Measurements from ENCODE around the gene ODF4. TPM values are rescaled to one million over a fixed set of nuclear protein-coding genes. Genes with fewer than 3 reads are reported as not detected.
"Not testable (repeated sequence)": the region's sequence is repeated elsewhere in the genome, so short reads cannot be mapped to it uniquely, and the experiment has no call there.

Gene ODF4
- total RNA-seq, 1 donor from 2014 or later: not detected

DNA sequence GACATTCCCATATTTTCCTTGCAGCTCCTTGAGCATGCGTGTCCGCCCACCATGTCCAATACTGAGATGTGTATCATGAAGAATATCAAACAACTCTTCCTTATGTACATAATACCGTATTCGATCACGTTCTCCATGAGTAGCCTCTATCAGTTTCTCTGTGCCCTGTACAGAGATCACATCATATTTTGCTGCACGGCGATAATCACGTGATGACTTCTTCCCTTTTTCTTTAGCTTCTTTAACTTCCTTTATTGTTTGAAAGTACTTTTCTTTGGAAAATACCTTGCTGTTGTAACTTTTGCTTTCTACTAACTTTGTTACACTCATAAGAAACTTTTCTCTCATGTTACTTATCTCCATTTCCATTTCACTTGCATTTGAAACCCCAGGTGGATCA lies 30.3 kb downstream of the ODF4 start:
- no peak for DNase-seq (ENCODE audit: low spot score)

DNA sequence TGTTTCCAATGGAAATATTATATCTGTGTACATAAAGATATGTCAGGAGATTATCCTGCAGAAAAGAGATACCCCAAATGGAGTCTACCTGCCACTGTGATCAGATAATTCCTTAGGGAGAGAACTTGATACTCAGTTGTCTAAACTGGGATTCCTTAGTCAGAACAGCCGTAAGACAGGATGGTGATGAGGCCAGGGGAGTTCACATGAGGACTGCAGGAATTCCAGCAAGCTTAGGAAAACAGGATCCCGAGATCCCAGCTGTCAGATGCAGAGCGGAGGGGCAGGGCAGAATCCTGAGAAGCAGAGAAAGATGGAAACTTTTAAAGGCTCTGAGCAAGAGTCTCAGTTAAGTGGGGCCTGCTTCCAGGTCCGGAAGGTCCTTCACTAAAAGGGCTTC lies 32.1 kb downstream of the ODF4 start:
- DNase-seq (ENCODE audit: low spot score): no peak

DNA sequence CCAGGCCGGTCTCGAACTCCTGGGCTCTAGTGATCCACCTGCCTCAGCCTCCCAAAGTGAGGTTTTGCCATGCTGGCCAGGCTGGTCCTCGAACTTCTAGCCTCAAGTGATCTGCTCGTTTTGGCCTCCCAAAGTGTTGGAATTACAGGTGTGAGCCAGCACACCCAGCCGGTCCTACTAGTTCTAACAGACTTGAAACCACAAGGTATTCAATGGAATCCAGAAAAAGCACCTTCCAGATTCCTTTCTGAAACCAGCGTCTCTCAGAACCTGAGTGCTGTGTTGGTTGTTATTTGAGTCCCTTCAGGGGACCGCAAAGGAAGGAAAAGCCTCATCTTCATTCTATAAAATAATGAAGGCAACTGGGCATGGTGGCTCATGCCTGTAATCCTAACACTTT lies 32.8 kb downstream of the ODF4 start:
- no peak for DNase-seq (ENCODE audit: low spot score)

- not testable (repeated sequence) for DNase-seq (ENCODE audit: low spot score)
These were observed 34.2 kb downstream of the ODF4 start for GRCh38 chr17:8373856-8374255.

DNA sequence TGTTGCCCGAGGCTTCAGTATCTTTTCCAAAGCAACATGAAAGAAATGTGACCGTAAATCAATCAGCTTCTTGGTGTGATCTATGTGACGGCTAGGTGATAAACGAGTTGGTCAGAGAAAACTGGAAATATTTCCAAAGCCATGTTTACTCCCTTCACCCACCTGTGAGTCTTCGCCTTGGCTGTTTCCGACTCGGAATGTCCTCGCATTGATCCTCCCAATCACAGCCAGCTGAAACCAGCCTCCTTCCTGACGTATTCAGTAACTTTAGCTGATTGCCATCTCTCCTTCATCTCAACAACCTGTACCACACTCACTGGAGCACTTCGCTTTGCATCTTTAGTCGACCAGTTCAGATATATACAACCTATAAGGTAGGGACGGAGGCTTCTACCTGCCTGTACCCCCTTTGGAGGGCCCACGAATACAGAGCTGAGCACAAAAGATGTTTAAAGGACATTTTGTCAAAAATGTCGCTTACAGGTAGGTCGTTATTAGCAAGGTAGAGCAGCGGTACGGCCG lies 36.2 kb downstream of the ODF4 start:
- peak; percentile 66 for DNase-seq (ENCODE audit: low spot score)

GRCh38 chr17:8376271-8377067 lies 36.8 kb downstream of the ODF4 start, which contains the start of gene KRABD2:
Gene KRABD2 (minus strand): TSS chr17:8376704.
- DNase-seq (ENCODE audit: low spot score): peak; percentile 94

DNA sequence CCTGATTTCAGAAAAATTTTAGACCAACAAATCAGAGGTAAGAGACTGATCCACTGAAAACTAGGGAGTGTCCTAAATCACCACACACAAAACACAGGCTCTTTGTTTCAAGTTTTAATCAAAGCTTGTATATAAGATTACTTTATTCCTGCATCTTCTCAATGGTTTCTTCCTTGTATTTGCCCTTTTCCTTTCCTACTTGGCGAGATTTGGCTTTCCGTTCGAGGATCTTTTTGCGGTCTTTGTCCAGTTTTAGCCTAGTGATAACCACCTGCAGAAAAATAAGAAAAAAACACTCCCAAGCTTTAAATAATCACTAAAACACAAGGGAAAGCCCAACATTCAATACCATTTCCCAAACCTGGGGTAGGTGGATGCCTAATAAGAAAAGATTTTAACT lies 37.8 kb downstream of the ODF4 start:
- DNase-seq (ENCODE audit: low spot score): no peak

- not testable (repeated sequence) for DNase-seq (ENCODE audit: low spot score)
These were observed 38.5 kb downstream of the ODF4 start for GRCh38 chr17:8378117-8378516.

GRCh38 chr17:8380049-8380448 lies 40.4 kb downstream of the ODF4 start:
- DNase-seq (ENCODE audit: low spot score): no peak

GRCh38 chr17:8382052-8382879 lies 42.6 kb downstream of the ODF4 start:
- no peak for DNase-seq (ENCODE audit: low spot score)

- no peak for DNase-seq (ENCODE audit: low spot score)
These were observed 43.2 kb downstream of the ODF4 start for GRCh38 chr17:8382880-8383142.

- peak; percentile 98 for DNase-seq (ENCODE audit: low spot score)
These were observed 43.6 kb downstream of the ODF4 start, which contains the start of gene RPL26 for GRCh38 chr17:8383143-8383822. Gene RPL26 (minus strand): TSS chr17:8383193. CDS start chr17:8382310, 883 bp downstream.

- DNase-seq (ENCODE audit: low spot score): no peak
These were observed 45.2 kb downstream of the ODF4 start for GRCh38 chr17:8384801-8385378.

- DNase-seq (ENCODE audit: low spot score): no peak
These were observed 47.2 kb downstream of the ODF4 start for GRCh38 chr17:8386841-8387240.

GRCh38 chr17:8387914-8388651 lies 48.4 kb downstream of the ODF4 start:
- DNase-seq (ENCODE audit: low spot score): no peak

- no peak for DNase-seq (ENCODE audit: low spot score)
These were observed 52.1 kb downstream of the ODF4 start for GRCh38 chr17:8391711-8392110.

DNA sequence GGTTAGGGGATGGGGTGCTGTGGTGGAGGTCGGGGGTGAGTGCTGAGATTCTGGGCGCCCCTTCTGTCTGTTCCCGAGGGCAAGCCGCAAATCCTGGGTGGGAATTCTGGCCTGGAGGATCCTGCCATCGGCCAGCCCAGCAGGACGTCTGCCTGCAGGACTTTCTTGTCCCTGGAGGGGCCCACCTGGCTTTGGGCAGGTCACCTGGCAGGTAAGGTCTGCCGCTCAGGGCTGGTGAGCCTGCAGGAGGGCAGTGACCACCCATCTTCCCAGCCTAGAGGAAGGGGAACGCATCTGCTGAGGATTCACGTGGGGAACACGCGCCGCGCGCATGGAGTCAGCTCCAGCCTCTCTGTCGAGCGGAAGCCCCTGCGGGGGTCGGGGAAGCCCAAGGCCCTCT lies 52.6 kb downstream of the ODF4 start:
- DNase-seq (ENCODE audit: low spot score): no peak

DNA sequence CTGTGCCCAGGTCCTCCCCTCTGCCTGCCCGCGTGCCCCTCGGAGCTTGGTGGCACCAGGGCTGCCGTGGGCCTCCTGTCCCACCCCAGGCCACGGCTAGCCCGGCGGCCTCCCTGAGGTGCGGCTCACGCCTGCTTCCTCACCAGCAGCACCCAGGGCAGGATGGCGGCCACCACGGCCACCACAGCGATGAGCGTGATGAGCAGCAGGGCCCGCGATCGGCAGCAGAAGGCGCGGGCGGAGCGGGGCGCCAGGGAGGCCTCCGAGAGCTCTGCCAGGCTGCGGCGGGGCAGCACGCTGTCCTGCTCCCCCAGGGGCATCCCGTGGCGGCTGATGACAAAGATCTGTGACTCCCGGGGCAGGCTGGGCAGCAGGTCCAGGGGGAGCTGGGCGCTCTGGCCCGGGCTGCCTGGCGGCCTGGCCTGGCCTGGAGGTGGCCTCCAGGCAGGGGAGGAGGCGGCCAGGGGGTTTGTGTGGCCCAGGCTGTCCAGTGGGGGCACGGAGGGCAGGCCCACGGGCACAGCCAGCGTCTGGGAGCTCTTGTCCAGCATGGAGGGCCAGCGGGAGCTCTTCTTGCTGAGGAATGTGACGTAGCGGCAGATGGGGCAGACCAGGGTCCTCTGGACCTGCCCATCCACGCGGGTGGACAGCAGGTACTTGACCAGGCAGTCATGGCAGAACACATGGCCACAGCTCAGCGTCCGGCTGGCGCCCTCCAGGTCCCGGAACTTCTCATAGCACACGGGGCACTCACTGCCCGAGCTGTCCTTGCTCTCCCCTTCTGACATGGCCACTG lies 53.2 kb downstream of the ODF4 start:
- no peak for DNase-seq (ENCODE audit: low spot score)

- DNase-seq (ENCODE audit: low spot score): no peak
These were observed 54.0 kb downstream of the ODF4 start for GRCh38 chr17:8393470-8394231.

- DNase-seq (ENCODE audit: low spot score): peak; percentile 18
These were observed 54.9 kb downstream of the ODF4 start for GRCh38 chr17:8394497-8394896.
